Measurements from ENCODE around the gene DDAH1.

DNA sequence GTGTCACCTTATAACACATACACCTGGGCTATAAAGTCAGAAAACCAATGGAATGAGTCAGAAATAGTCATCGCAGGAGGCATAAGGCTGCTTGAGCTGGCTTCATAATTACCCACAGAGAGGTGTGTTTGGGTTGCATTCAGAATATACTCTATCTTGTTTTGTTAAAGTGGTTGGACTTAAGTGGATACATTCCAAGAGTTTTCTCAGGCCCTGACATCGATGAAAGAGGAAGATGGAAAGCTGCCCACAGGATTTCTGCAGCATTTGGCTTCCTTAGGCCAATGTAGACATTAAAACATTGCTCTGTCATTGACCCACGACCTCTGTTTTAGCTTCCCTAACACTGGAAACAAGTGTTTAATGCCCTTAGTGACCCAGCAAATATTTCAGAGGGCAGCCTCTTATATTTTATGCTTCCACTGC lies 169.9 kb downstream of the DDAH1 start:
- no peak for TF ChIP-seq RFX5 (IDR thresholded peaks at IDR 0.05; ENCODE audit: borderline replicate concordance, low read depth, low read length)
- TF ChIP-seq SRF (IDR thresholded peaks at IDR 0.05; ENCODE audit: low read depth, low read length) = no peak
- TF ChIP-seq, protein P1, sequence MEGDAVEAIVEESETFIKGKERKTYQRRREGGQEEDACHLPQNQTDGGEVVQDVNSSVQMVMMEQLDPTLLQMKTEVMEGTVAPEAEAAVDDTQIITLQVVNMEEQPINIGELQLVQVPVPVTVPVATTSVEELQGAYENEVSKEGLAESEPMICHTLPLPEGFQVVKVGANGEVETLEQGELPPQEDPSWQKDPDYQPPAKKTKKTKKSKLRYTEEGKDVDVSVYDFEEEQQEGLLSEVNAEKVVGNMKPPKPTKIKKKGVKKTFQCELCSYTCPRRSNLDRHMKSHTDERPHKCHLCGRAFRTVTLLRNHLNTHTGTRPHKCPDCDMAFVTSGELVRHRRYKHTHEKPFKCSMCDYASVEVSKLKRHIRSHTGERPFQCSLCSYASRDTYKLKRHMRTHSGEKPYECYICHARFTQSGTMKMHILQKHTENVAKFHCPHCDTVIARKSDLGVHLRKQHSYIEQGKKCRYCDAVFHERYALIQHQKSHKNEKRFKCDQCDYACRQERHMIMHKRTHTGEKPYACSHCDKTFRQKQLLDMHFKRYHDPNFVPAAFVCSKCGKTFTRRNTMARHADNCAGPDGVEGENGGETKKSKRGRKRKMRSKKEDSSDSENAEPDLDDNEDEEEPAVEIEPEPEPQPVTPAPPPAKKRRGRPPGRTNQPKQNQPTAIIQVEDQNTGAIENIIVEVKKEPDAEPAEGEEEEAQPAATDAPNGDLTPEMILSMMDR (IDR thresholded peaks at IDR 0.05; ENCODE audit: control extremely low read depth in 1 of 3, insufficient read depth in 1 of 3, low read depth in 1 of 3, low read length in 3 of 3) = no peak
- TF ChIP-seq EZH2 (IDR thresholded peaks at IDR 0.05; ENCODE audit: low read depth, low read length, severe bottlenecking) = no peak
- TF ChIP-seq POLR2A (IDR thresholded peaks at IDR 0.05; ENCODE audit: control extremely low read depth in 1 of 2, low read depth in 2 of 2, low read length in 2 of 2) = no peak
- TF ChIP-seq YY1 (IDR thresholded peaks at IDR 0.05; ENCODE audit: low read depth, low read length) = no peak
